ENCODE data around the gene CEP128. TPM values are rescaled to one million over a fixed set of nuclear protein-coding genes. Genes with fewer than 3 reads are reported as not detected.
A peak's percentile ranks its signal among the peaks of the same experiment; 100 is the strongest.

CEP128 gene
- total RNA-seq, 1 experiment from 2014 or later = 4.9 TPM

GRCh38 chr14:80489513-80489912 lies 452.0 kb downstream of the CEP128 start:
- DNase-seq (ENCODE audit: low read depth) = no peak

DNA sequence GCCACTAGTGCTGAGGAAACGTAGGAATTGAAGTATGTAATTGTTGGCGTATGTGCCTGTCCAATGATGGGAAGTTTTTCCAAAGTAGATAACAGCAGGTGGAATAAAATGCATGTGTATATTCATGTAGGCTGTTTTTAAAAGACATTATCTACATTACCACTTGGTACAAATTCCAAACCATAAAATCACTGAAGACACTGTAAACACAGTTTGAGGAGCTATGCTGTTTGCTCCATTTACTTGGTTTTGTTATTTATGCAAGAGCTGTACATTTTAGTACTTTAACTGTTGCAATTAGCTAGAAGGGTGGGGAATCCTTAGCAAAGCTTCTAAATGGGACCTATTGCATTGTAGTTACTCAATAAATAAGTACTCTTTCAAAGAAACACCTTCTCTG lies 455.8 kb downstream of the CEP128 start:
- DNase-seq (ENCODE audit: low read depth) = no peak

GRCh38 chr14:80483331-80483730 lies 458.2 kb downstream of the CEP128 start:
- DNase-seq (ENCODE audit: low read depth) = no peak

DNA sequence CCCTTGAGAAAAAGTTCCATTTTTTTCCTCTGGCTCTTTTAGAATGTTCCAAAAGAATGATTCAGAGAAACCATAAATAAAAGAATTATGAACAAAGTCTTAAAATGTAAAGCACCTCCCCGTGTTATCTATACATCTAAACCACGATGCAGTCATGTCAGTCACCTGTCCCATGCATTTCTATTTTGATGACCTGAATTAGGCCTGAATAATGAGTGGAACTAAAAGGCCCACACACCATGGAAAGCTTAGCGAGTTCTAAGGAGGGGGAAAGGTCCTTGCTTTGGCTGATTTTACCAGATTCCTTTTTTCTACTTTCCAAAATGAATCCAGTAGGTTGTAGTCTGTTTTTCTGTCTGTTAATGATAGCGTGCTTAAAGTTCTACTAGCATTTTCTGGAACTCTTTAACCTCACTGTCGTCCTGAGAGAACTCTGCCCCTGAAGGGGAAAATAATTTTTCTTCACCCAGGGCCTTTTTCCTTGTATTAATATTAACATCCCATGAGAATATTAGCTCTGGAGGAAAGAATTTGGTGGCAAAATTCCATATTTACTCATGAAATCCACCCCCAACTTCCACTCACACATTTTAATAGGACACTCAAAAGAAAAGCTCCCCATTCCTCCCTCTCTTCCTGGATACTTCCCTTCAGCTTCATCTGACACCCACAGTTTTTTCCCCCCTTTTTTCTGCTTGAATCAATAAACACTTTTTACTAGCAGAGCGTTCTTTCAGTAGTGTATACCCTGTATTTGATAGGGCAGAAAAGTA lies 464.0 kb downstream of the CEP128 start:
- DNase-seq (ENCODE audit: low read depth) = peak; percentile 20

DNA sequence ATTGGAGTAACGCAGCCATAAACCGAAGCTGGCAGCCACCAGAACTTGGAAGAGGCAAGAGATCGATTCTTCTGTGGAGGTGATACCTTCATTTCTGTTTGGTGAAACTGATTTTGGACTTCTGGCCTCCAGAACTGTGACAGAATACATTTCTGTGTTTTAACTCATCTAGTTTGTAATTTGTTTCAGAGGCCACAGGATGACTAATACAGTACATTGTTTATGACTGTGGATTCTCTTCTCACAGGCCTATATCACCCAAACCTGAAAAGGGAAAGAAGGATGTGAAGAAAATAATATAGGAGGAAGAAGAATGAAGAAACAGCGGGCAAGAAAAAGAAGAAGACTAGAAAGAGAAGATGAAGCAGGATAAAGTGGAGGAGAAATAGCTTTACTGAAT lies 466.5 kb downstream of the CEP128 start:
- DNase-seq (ENCODE audit: low read depth) = peak; percentile 75

- no peak for DNase-seq (ENCODE audit: low read depth)
These were observed 473.0 kb downstream of the CEP128 start for GRCh38 chr14:80468331-80469122.

GRCh38 chr14:80465546-80466220 lies 475.9 kb downstream of the CEP128 start:
- DNase-seq (ENCODE audit: low read depth) = no peak

DNA sequence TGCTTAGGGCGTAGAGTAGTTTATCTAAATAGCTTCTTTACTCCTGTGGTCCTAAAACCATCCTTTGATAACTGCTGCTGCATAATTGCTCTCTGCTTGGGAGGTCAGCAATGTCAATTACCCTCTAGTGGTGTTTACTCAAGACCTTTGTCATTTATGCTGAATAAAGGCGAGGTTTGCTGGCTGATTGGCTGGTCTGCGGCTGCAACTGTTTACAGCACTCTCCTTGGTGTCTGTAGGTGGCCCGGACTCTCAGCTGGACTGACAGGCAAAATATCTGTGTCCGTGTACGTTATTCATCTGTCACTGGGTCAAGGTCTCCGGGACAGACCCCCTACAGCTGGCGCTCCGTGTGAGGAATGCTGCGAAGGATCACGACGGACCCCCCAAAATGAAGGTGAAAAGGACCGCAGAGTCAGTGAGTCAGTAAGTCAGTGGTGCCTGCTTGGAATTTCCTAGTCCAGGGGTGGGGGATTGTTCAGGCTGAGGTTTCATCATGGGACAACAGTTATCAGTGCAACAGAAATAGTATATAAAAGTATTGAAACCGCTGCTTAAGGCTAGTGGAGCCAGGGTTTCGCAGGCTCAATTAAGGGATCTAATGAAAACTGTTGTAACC lies 476.9 kb downstream of the CEP128 start:
- DNase-seq (ENCODE audit: low read depth) = no peak

DNA sequence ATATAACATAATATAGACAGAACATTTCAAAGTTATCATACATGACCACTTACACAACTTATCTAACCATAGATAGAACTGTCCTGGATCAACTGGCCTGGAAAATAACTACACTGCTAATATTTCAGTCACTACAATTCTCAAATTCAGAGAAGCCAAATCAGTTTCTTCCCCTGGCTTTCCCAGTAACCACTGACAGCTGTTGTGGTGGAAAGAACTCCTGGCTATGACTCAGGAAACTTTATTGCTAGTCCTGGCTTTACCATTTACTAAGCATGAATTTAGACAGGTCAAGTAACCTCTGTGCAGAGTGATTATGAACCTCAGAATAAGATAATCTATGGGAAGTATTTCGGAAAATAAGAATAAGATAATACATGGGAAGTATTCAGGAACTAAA lies 485.3 kb downstream of the CEP128 start:
- DNase-seq (ENCODE audit: low read depth) = peak; percentile 60

GRCh38 chr14:80455031-80455430 lies 486.5 kb downstream of the CEP128 start:
- DNase-seq (ENCODE audit: low read depth) = no peak

DNA sequence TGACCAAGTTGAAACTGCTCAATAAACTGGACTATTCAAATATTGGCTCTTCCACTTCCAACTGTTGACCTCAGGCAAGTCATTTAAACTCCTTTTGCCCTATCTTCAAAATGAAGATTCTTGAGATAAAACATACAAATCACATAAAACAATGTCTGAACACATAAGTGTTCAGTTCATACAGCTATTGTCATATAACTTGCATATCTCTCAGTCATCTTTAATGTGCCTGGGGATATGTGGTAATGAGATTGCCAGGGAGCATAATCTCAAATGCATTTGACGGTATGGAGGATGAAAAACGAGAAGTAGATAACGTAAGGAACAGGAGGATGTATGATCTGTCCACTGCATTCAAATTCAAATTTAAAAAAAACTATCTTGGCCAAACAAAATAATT lies 493.3 kb downstream of the CEP128 start:
- DNase-seq (ENCODE audit: low read depth) = no peak

DNA sequence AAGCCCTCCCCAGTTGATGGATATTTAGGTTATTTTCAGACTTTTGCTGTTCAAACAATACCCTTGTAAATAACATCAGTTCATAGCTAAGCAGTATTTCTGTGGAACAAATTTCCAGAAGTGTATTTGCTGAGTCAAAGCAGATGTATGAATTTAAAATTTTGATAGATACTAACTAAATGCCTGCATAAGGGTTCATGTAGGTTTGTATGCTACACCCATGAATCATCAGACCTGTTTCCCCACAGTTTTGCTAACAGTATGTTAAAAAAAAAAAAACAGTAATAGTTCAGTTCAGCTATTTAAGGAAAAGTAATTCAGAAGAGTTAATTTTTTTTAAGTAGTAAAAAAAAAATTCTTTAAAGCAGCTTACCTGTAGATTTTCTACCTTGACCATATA lies 494.1 kb downstream of the CEP128 start:
- DNase-seq (ENCODE audit: low read depth) = no peak

Other genes starting within 250 kb of the CEP128 start
- gene TSHR, start 13.9 kb upstream of the CEP128 start, total RNA-seq (2014; rRNA removed; shearing (Covaris generic)) = not detected in 2 replicates